ENCODE measurements around the gene HSD17B10.
"Not testable (repeated sequence)": the region's sequence is repeated elsewhere in the genome, so short reads cannot be mapped to it uniquely, and the experiment has no call there.

HSD17B10 gene

DNA sequence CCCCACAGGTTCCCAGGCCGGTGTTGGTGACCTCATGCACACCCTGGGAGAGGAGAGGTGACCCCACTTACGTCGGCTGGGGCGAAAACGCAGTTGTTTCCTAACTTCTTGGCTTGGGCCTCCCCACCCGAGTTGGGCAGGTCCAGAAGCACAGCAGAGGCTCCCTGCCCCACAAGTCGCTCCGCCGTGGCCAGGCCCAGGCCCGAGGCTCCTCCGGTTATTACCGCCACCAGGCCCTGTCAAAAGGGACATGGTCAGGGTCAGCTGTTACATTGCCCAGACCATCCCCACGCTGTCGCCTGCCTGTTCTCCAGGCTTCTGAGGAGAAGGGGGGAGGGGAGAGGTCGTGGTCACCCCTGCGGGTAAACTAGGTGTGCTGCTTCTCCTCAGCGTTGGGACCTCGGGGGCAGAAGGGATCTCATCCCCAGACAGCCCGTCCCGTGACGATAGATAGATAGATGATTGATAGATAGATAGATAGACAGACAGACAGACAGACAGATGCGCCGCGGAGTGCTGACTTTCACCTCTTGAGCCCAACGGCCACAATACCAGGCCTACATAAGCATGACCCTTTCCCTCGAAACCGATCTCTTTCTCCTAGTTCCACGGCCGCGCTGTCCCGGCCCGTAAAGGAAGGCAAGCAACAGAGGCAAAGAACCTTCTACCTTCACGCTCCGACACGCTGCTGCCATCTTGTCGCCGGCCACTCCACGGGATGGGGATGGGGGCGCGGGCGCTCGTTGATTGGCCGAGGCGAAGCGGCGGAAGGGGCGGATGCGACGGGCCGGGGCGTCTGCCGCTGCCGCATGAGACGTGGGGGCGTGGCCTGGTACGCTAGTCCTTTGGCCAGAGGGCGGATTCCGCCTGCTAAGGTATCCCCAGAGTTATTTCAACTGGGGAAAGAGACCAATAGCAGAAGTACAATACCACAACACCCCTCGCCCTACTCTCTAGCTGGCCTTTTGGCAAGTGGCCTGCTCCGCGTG is at the start of gene HSD17B10:
HSD17B10 (minus strand) TSS at position 720 of the 989 bp plus-strand sequence; CDS start at position 695, 25 bp downstream.
- peak within 1 kb of the TSS; percentile 71 for H3K4me3 ChIP-seq (ENCODE audit: low read depth, low read length)

DNA sequence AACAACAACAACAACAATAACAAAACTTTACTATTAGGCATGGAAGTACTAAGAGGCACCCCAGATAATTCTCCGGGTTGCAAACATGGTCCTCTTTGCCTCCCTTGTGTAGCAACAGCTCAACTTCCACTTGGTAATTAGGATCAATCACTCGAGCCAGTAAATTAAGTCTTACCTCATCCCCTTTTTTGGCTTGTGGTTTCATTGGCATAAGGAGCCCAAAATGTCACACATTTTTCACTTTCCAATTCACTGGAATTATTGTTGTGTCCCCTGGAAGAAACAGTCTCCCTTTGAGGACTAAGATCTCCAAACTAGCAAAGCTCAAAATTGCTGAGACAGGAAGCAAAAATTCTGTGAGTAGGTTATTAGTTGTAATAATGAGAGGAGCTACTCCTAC is 49.2 kb upstream of the HSD17B10 start:
- no peak overlapping the region for H3K4me3 ChIP-seq (ENCODE audit: low read depth, low read length)
- no peak for DNase-seq (ENCODE audit: low read depth)

More for the DNA sequence above, at the start of gene HSD17B10:
- no peak for DNase-seq (ENCODE audit: low read depth)

DNA sequence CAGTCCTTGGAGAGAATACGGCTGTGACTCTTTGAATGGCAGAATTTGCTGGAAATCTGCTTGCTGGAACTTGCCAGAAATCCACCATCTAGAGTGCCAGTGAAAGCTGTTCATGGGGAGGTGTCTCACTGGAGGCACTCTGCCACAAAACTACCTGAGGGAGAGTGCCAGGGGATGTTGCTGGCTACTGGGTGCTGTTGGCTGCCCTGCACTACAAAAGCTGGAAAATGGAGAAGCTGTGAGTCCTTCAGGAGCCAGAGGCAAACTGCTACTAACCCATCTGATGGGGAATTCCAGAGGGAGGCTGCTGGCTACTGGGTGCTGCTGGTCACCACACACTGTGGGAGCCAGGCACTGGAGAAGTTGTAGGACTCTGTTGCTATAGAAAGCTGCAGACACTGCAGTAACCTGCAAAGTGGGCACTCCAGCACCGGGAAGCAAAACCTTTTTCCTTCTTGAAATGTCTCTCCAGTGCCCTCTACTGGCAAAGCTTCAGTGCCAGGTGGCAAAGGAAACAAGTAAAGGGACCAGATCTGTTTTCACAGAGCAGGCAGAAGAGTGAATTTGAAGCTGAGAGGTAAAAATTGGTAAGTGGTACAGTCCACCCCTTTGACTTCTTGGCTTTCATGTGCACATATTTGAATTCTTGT is 47.8 kb upstream of the HSD17B10 start:
- DNase-seq (ENCODE audit: low read depth): no peak
- H3K4me3 ChIP-seq (ENCODE audit: low read depth, low read length): no peak overlapping the region

DNA sequence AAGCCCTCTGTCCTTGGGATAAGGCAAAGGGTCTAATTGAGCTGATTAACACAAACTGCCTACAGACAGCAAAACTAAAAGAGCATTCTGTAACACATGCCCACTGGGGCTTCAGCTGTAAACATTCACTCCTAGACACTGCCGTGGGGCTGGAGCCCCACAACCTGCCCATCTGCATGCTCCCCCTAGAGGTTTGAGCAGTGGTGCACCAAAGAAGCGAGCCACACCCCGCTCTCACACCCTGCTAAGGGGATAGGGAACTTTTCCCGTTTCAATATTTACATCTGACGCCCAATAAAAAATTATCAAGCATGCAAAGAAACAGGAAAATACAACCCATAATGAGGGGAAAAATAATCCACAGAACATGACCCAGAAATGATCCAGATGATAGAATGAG is 46.9 kb upstream of the HSD17B10 start:
- H3K4me3 ChIP-seq (ENCODE audit: low read depth, low read length): no peak overlapping the region

DNA sequence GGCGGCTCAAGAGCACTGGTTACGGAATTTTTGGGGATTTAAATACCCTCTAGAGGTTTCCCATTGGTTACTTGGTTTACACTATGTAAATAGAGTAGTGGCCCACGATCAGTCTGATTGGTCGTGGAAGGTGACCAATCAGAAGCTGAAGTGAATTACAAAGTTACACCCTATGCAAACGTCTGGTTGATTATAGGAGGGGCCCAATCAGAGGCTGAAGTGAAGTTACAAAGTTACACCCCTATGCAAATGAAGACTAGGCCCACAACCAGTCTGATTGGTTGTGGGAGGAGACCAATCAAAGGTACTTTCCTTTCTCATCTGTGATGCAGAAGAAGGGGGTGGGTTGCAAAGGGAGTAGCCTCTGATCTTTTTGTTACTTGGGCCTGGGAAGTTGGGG is 45.1 kb upstream of the HSD17B10 start:
- no peak for DNase-seq (ENCODE audit: low read depth)
- no peak overlapping the region for H3K4me3 ChIP-seq (ENCODE audit: low read depth, low read length)

More for the DNA sequence above, 46.9 kb upstream of the HSD17B10 start:
- no peak for DNase-seq (ENCODE audit: low read depth)

DNA sequence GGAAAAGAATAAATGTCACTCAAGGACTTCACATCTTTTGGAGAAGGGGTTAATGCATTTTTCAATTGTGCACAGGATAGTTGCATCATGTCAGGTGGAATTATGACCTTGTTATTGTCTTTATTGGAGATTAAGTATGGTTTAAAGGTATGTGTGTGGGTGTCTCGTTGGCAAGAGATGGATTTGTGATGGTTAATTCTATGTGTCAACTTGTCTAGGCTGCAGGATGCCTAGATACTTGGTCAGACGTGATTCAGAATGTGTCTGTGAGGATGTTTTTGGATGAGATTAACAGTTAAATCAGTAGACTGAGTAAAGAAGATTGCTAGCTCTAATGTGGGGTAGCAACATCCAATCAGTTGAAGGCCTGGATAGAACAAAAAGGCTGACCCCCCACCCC is 42.2 kb upstream of the HSD17B10 start:
- no peak overlapping the region for H3K4me3 ChIP-seq (ENCODE audit: low read depth, low read length)
- DNase-seq (ENCODE audit: low read depth): no peak

DNA sequence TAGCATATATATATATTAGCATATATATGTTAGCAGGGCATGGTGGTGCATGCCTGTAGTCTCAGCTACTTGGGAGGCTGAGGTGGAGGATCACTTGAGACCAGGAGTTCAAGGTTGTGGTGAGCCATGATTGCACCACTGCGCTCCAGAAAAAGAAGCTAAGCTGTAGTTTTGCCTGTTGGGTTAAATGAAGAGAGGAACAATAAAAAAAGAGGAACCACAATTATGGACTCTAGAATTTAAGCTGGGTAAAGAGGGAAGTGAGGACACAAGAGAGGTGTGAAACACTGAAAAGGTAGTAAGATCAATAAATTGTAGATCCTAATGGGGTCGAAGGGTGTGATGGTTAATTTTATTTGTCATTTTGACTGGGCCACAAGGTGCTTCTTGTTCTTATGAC is 40.5 kb upstream of the HSD17B10 start:
- no peak overlapping the region for H3K4me3 ChIP-seq (ENCODE audit: low read depth, low read length)
- no peak for DNase-seq (ENCODE audit: low read depth)

DNA sequence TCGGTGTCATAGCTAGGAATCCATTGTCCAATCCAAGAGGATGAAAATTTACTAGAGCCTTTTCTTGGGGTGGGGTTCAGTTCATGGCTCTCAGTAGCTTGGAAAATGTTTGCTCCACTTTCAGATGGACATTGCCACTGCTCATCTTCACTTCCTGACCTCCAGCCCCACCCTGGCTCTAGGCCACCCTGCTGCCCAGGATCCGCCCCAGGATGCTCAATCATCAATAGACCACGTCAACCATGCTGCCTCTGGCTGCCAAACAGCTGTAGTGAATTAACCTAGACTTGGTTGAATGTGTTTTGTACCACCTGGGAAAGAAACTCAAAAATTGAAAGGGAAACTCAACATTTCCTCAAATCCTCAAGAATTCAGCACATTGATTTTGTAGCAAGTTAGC is 37.2 kb upstream of the HSD17B10 start:
- no peak for DNase-seq (ENCODE audit: low read depth)
- no peak overlapping the region for H3K4me3 ChIP-seq (ENCODE audit: low read depth, low read length)

DNA sequence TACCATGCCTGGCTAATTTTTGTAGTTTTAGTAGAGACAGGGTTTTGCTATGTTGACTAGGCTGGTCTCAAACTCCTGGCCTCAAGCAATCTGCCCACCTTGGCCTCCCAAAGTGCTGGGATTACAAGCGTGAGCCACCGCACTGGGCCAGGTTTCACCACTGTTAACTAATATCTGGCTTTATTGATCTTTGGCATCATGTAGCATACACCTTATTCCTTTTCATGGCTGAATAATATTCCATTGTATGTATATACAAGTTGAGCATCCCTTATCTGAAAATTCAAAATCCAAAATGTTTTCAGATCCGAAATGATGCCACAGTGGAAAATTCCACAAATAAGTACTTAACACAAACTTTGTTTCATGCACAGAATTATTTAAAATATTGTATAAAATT is 34.5 kb upstream of the HSD17B10 start:
- DNase-seq (ENCODE audit: low read depth); H3K4me3 ChIP-seq (ENCODE audit: low read depth, low read length): not testable (repeated sequence)

DNA sequence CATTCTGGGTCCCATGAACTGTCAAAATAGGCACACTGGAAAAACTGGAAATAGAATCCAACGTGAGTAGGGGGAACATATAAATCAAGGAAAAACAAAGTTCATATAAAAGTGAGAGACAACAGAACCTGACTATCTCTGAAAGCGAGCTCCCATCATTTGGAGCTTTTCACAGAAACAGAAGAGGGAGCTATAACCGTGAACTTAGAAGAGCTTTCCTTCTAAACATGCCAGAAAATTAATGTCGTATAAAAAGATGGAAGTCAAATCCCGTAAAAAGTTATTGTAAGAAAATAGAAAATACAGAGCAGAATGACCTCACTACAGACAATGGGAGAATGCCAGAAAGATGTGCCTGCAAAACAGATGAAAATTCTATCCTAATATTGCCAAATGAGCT is 23.9 kb upstream of the HSD17B10 start:
- H3K4me3 ChIP-seq (ENCODE audit: low read depth, low read length): no peak overlapping the region
- no peak for DNase-seq (ENCODE audit: low read depth)

DNA sequence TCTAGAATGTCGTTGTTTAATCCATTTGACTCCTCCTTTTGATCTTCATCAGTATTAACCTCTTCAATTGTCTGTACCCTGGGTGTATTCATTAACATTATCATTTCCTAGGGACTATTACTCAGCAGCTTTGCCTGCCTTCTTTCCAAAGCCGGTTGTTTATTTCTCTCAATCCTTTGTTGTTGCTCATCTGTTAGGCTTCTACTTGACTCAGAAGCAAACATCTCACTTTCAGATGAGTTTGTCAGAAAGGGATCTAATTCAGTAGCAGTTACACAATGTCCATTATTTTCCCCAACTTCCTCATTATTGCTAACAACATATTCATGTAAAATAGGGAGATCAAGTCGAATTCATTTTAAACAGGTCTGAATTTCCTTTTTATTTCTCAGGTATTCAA is 22.1 kb upstream of the HSD17B10 start:
- H3K4me3 ChIP-seq (ENCODE audit: low read depth, low read length): no peak overlapping the region
- DNase-seq (ENCODE audit: low read depth): no peak

DNA sequence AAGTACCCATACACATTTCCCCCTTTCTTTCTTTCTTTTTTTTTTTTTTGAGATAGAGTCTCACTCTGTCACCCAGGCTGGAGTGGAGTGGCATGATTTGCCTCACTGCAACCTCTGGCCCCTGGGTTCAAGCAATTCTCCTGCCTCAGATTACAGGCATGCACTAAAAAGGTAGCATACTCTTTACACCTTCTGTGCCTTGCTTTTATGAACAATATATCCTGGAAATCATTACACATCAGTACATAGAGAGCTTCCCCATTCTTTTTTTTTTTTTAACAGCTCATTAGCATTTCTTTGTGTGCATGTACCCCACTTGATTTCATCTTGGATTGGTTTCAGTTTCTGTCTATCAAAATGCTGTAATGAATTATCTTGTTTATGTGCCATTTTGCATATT is 18.6 kb upstream of the HSD17B10 start:
- H3K4me3 ChIP-seq (ENCODE audit: low read depth, low read length): no peak overlapping the region
- no peak for DNase-seq (ENCODE audit: low read depth)

DNA sequence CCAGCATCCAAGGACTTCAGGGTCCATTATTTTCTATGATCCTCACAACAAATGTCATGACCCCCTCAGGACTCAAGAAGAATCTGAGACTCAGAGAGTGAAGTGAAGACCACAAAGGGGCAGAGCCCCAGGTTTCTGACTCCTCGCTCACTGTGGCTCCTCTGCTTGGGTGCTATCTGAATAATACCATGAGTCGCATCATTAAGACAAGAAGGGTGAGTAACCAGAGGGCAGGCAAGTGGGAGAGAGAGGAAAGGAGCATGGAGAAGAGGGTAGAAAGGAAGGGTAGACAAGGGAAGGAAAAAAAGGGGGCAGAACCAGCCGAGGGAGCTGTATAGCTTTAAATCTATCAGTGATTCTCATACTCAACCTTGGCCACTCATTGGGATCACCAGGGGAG is 15.5 kb upstream of the HSD17B10 start:
- H3K4me3 ChIP-seq (ENCODE audit: low read depth, low read length): no peak overlapping the region
- no peak for DNase-seq (ENCODE audit: low read depth)

DNA sequence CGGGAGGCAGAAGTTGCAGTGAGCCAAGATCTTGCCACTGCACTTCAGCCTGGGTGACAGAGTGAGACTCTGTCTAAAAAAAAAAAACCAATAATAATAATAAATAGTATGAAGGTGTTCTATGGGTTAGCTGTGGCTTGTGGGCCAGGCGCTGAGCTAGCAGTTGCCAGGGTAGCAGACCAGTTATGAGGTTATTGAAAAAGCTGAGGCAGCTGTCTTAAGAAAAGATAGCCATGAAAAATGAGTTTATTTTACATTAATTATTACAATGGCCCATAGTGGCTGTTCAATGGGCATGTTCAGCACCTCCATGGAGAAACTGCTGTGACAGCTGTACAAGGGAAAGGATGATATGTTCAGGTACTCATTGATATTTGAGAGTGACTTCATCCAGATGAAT is 13.3 kb upstream of the HSD17B10 start:
- no peak overlapping the region for H3K4me3 ChIP-seq (ENCODE audit: low read depth, low read length)
- no peak for DNase-seq (ENCODE audit: low read depth)

DNA sequence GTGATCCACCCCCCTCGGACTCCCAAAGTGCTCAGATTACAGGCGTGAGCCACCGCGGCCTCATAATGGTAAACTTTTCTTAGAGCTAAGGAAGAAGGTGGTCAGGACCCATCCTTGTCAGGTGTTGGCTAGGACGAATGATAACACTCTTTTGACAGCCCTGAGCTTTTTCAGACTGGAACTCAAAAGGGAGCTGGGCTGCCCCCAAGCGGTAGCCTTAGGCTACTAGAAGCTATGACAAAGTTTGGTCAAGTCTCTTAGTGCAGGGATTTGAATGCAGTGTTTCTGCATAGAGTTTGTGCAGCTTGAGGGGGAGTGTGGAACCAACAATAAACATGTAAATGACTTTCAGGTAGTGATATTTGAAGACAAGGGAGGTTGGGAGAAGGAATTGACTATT is 11.8 kb upstream of the HSD17B10 start:
- no peak overlapping the region for H3K4me3 ChIP-seq (ENCODE audit: low read depth, low read length)
- no peak for DNase-seq (ENCODE audit: low read depth)

DNA sequence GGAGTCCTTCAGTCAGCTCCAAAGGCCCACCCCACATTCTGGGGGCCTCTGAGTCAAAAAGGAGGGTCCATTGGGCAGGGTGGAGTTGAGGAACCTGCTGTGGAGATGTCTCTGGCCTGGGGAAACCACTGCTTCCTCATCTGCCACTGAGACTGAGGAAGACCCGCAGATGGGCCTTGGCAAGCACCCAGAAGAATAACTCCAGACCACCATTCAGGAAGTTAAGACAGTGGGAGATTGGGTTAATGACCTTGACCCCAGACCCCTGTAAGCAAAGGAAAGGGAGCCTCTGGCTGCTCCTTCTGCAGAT is 8.1 kb upstream of the HSD17B10 start:
- no peak for DNase-seq (ENCODE audit: low read depth)
- H3K4me3 ChIP-seq (ENCODE audit: low read depth, low read length): no peak overlapping the region

DNA sequence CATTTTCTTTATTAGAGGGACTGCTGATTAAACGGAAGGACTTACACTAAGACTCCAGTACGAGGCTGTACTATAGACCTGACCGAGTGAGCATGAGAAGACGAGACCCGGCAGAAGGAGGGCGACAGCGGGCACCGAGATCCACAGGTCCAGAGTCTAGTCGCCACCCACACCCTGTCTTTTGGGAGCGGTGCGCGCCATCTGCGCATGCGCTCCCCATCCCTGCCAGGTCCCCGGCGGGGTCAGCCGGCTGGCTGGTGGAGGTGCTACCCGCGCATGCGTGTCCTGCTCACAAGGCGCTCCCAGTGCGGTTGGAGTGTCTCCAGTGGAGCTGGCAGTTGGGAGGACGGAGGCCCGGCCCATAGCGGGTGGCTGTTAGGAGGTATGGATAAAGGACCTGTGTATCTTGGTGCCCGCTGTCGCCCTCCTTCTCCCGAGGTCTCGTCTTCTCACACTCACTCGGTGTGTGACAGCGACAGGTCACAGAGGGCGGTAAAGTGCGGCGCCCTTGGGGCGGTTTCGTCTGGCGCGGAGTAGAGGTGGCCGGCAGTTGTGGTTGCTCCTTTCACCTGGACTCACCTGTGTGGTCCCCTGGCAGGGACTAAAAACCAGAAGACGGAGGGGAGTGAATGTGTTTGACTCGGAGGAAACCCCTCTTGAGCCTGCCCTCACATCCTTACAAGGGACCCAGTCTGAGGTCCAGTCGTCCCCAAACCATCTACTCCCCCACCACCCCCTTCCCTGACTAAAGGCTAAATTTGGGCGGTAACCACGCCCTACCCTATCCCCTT is 7.6 kb upstream of the HSD17B10 start:
- peak overlapping the region; percentile 36 for H3K4me3 ChIP-seq (ENCODE audit: low read depth, low read length)
- no peak for DNase-seq (ENCODE audit: low read depth)

DNA sequence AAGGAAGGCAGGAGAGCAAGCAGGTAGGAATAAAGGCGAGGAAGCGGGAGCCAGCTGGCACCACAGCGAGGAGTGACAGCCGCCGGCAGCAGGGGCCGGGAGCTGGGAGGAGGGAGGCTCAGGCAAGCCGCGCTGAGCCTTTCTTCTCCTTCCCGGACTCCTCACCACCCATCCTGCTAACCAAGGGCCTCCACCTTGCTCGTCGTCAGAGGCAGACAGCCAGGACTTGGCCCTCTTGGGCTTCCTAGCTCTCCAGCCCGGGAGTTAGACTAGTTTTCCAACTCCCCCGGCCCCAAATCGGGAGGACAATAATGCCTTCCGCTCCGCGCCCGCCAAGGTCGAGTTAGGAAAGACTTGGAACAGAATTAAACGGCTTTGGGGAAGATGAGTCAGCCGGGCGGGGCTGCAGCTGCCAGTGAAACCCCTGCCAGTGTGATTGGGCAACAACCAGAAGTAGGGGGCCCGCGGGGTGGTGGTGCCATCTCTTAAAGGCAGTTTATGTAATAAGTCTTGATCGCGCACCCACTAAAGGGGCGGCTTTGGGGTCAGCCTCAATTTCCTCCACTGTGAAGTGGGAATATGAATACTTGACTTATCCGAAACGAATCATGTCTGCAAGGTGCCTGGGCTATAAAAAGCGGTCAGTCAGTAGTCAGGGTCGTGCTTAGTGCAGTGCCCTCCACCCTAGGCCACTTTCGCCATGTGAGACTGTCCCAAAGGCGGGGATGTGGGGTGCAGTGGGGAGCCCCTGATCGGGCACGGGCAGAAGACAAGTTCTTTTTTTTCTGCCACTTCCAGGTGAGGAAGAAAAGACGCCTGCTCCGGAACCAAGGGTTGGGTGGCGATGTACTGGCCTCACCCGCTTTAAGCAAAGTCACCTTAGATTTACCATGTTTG is 6.7 kb upstream of the HSD17B10 start:
- peak overlapping the region; percentile 36 for H3K4me3 ChIP-seq (ENCODE audit: low read depth, low read length)
- DNase-seq (ENCODE audit: low read depth): no peak

DNA sequence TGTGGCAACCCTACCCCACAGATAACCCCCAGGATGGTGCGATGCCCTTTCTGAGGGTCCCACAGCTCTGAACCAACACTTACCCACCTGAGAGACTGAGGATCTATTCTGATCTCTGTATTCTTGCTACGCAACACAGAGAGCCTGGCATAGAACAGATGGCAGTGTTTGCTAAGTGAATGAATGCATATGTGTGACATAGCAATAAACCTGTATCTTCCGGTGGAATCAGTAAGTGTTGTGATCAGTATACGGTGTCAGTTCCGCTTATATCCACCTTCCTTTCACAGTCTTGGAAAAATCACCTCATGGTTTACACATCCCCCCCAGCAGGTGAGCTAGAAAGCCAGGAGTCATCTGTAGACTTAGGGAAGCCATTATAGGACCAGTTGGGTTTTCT is 5.9 kb upstream of the HSD17B10 start:
- DNase-seq (ENCODE audit: low read depth): no peak
- peak overlapping the region; percentile 36 for H3K4me3 ChIP-seq (ENCODE audit: low read depth, low read length)

Data from skeletal muscle cell (primary cell).